ENCODE data around the gene PRR30. TPM values are rescaled to one million over a fixed set of nuclear protein-coding genes. Genes with fewer than 3 reads are reported as not detected.

PRR30 gene
- total and polyA plus RNA-seq, 2 of the 4 experiments (the other 2 are of a cell fraction): not detected

DNA sequence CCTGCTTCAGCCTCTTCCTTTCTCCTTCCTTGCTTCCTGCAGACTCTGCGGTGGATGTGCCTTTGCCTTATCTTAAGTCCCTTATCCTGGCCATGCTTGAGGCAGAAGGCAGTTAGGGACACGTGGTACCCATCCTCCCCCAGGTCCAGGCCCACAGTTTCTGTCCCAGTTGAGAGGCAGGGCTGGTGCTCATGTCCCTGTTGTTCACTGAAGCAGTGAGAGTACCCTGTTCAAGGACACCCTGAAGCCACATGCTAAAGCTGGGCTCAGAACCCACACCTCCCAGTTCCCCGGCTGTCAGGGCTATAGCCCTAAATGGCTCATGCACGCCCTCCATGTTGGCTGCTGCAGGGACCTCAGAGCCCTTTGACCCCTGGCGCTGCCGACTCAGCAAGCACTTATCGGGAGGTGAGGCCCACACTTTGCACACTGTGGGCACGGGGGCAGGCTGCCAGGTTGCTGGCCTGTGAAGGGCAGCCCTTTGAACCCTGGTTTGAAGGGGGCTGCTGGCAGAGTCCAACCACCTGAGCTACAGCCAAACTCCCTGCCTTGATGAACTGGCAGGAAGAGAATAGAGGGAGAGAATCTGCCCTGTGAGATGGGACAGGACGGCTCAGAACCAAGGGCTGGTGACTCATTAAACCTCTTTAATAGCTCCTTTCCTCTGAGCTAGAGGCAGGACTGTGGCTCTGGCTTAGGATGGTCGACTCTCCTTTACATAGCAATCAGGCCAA is 46.3 kb downstream of the PRR30 start (continued):
- no peak for TF ChIP-seq RFX5 (IDR thresholded peaks at IDR 0.05; ENCODE audit: low read depth, low read length)

DNA sequence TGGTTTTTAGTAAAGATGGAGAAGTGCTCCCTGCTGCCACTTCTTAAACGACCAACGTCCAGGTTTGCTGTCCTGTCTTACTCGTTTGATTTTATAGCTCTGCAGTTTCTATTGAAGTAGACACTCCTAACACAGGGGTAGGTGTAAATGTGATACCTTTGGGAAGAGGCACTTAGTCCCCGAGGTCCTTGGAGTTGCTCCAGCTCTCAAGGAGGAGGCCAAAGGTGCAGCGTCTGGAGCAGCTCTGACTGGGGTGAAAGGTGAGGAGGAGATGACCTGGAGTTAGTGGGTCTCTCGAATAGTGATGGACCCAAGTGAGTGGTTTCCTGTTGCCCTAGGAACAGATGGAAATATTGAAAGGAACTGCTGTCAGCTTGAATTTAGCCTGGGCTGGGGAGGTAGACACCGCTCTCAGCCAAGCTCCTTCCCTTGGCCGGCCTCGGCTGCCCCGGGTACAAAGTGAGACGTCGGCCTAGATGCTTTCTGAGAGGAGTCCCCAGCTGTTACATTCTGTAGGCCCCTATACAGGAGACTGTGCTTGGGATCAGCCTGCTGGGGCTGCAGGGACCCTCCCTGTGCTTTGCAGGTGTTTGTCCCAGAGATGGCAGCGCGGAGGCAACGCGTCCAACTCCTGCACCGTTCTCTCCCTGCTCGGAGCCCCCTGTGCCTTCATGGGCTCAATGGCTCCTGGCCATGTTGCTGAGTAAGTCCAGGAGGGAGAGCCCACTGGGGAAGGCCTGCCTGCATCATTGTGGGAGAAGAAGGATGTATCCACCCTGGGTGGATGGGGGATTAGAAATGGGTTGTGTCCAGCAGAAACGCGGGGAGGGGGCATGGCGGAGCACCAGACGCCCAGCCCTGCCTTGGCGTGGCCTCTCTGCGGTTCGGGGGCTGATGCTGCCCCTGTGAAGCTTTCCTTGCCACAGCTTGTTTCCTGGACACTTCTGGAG is 47.2 kb downstream of the PRR30 start:
- no peak overlapping the region for H4K91ac ChIP-seq (ENCODE audit: insufficient read depth, low read depth, low read length)
- peaks cover 7% of the 10 kb centered on the region; the same call in 1 of the 2 replicates for H3K9me1 ChIP-seq (ENCODE audit: insufficient read depth, low read length)
- H3K4me1 ChIP-seq (ENCODE audit: control insufficient read depth, insufficient read depth, low read length): peaks cover 3% of the 10 kb centered on the region; the same call in 1 of the 2 replicates
- DNase-seq (no peak), ATAC-seq (ENCODE audit: low read depth) (no peak)
- no peak overlapping the region for H3K23ac ChIP-seq (ENCODE audit: low read depth, low read length)
- H2AK9ac ChIP-seq (replicated peaks; ENCODE audit: low read depth, low read length, poor library complexity): no peak overlapping the region
- TF ChIP-seq CTCF (conservative IDR thresholded peaks at IDR 0.05; ENCODE audit: low read depth, low read length) (no peak), MAZ (IDR thresholded peaks at IDR 0.05; ENCODE audit: borderline replicate concordance, low read depth, low read length) (no peak), CHD1 (IDR thresholded peaks at IDR 0.05; ENCODE audit: low read depth, low read length) (no peak), RAD21 (IDR thresholded peaks at IDR 0.05; ENCODE audit: low read length) (no peak), MXI1 (IDR thresholded peaks at IDR 0.05; ENCODE audit: borderline replicate concordance, low read depth, low read length) (no peak)
- H3K9me3 ChIP-seq (ENCODE audit: control insufficient read depth, insufficient read depth, low read length): no peaks in the 10 kb centered on the region
- no peak overlapping the region for H2AK5ac ChIP-seq (ENCODE audit: low read depth, low read length)
- no peak overlapping the region for H2AFZ ChIP-seq (replicated peaks; ENCODE audit: low read length, poor library complexity)
- H4K5ac ChIP-seq (ENCODE audit: low read depth, low read length): no peak overlapping the region
- no peak overlapping the region for H3K56ac ChIP-seq (ENCODE audit: extremely low read depth, insufficient read depth, low read length)
- H4K8ac ChIP-seq (ENCODE audit: low read depth in 2 of 2, low read length in 2 of 2): no peak overlapping the region
- no peak overlapping the region for H3K4me2 ChIP-seq (ENCODE audit: low read depth, low read length)
- dilution Hi-C loops (cut with HindIII; ENCODE audit: low sequenced_read_pairs, unreplicated experiment): no loop called here
- H3K4me3 ChIP-seq (ENCODE audit: insufficient read depth, low read depth, low read length): no peak overlapping the region
- H3K14ac ChIP-seq (replicated peaks; ENCODE audit: low read depth, low read length): no peak overlapping the region
- in situ Hi-C loops (cut with MboI; ENCODE audit: low sequenced_read_pairs): no loop called here
- no peak overlapping the region for H3K9ac ChIP-seq (ENCODE audit: low read depth, low read length)
- intact Hi-C loops (cut with micrococcal nuclease): no loop called here
- H2BK20ac ChIP-seq (ENCODE audit: low read depth, low read length): no peak overlapping the region
- H3K18ac ChIP-seq (ENCODE audit: low read depth, low read length): no peak overlapping the region
- no TSS peak for BruUV-seq (replicated peaks)
- no peaks in the 10 kb centered on the region for H3K27me3 ChIP-seq (ENCODE audit: control insufficient read depth, insufficient read depth, low read length)
- 74% methylated on average over 7 of the region's 25 CpGs; no CpG with 5 or more reads in 1 of the 2 experiments for WGBS, 2 experiments (ENCODE audit: extremely low coverage in 2 of 2, insufficient read length in 1 of 2)
- no peaks in the 10 kb centered on the region for H3K79me1 ChIP-seq (ENCODE audit: low read depth in 1 of 2, low read length in 2 of 2)
- no peak overlapping the region for H3K27ac ChIP-seq (ENCODE audit: insufficient read depth, low read length)
- no peak overlapping the region for H3K4ac ChIP-seq (ENCODE audit: low read depth, low read length)
- H2BK5ac ChIP-seq (ENCODE audit: low read depth, low read length, poor library complexity, severe bottlenecking): no peak overlapping the region
- no peak overlapping the region for H2BK120ac ChIP-seq (ENCODE audit: low read depth, low read length)
- H3K36me3 ChIP-seq (ENCODE audit: control insufficient read depth, insufficient read depth, low read length): no peaks in the 10 kb centered on the region
- H2BK15ac ChIP-seq (ENCODE audit: low read depth, low read length): no peak overlapping the region
- H4K20me1 ChIP-seq (ENCODE audit: insufficient read depth, low read length): no peaks in the 10 kb centered on the region; the same call in 1 of the 2 replicates
- ChIA-PET POLR2A (ENCODE audit: unreplicated experiment) (no interaction called here), CTCF (no interaction called here)

Data from IMR-90 (cell line).